Thyroid gland (tissue), 4 donors: ENCODE data around the gene GPATCH11. TPM values are rescaled to one million over a fixed set of nuclear protein-coding genes. Genes with fewer than 3 reads are reported as not detected.

Experiments
- DNase-seq, 2 donors: peaks; one replicate each; pipeline ENCODE4 v3.0.0-alpha.2; 2019
- H3K27ac ChIP-seq, 3 donors: fragments of 200-600 bp; sonication (generic); 1 replicate in 2 of 3; 2 replicates in 1 of 3; pipeline ENCODE4 v1.5.1; 2016 to 2019; ENCODE audit warnings: mild to moderate bottlenecking in 1 of 3, moderate library complexity in 1 of 3
- H3K27me3 ChIP-seq: fragments of 200-600 bp; sonication (generic); one replicate; pipeline ENCODE4 v1.5.1; 2019
- H3K36me3 ChIP-seq, 2 donors: fragments of 200-600 bp; sonication (generic); one replicate each; pipeline ENCODE4 v1.5.1; 2016 to 2019
- H3K4me1 ChIP-seq, 2 donors: fragments of 200-600 bp; sonication (generic); one replicate each; pipeline ENCODE4 v1.5.1; 2017 to 2019
- H3K4me3 ChIP-seq, 3 donors: fragments of 200-600 bp; sonication (generic); replicated peaks in 1 of 3; 1 replicate in 2 of 3; 2 replicates in 1 of 3; pipeline ENCODE4 v1.5.1; 2016; ENCODE audit warnings: mild to moderate bottlenecking in 1 of 3
- H3K9me3 ChIP-seq: fragments of 200-600 bp; sonication (generic); one replicate; pipeline ENCODE4 v1.5.1; 2017
- POLR2A ChIP-seq, 2 donors: fragments of 450-650 bp; IDR thresholded peaks; one replicate each; pipeline ENCODE4 v1.6.1; 2017; ENCODE audit warnings: antibody characterized with exemption in 2 of 2, mild to moderate bottlenecking in 2 of 2, moderate library complexity in 1 of 2
- WGBS, 2 donors: methylation state at CpG; one replicate each; pipeline ENCODE4 v1.1.5; 2017; 5-methylcytosine and 5-hydroxymethylcytosine counted together
- intact Hi-C: fragments of 100-400 bp; cut with DNase I; formaldehyde crosslinking; loops from one replicate; pipeline ENCODE4 v1.15.1; 2023
- total RNA-seq, 4 donors: library from RNA; depleted of rRNA; stranded (reverse); fragments of >200 nt; gene quantifications; one replicate each; pipeline ENCODE4 v1.2.3, GENCODE V29; 2016
- TF ChIP-seq, protein P1 (sequence below), 6 experiments: fragments of 200-600 bp in 3 of 6; fragments of 450-650 bp in 3 of 6; sonication (generic) in 3 of 6; IDR thresholded peaks; one replicate each; pipeline ENCODE4 v1.5.1; 2016 to 2019; ENCODE audit warnings: antibody characterized with exemption in 6 of 6, mild to moderate bottlenecking in 2 of 6, inconsistent platforms in 1 of 6, moderate library complexity in 1 of 6

Gene GPATCH11
- total RNA-seq, 4 donors from 2014 or later: 6.2 to 10.6 (median 8.7) TPM

DNA sequence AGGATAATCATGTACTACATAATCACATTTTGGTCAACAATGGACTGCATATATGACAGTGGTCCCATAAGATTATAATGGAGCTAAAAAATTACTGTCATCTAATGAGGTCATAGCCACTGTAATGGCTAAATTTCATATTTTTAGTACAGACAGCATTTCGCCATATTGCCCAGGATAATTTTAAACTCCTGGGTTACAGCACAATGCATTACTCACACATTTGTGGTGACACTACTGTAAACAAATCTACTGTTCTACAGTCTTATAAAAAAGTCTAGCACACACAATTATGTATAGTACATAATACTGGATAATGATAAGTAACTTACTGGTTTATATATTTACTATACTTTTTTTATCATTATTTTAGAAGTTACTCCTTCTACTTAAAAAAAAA, 59.7 kb downstream of the GPATCH11 start:
- Histone ChIP-seq H3K4me3 (no peak overlapping the region), H3K27ac (no peak overlapping the region), H3K27me3 (no peaks in the 10 kb centered on the region), H3K4me1 (no peaks in the 10 kb centered on the region), H3K9me3 (no peaks in the 10 kb centered on the region), H3K36me3 (peaks cover 33% of the 10 kb centered on the region in 2 donors)
- no peak for DNase-seq
- intact Hi-C loops: no loop called here
- no peak for TF ChIP-seq POLR2A (IDR thresholded peaks at IDR 0.05)
- TF ChIP-seq, protein P1, sequence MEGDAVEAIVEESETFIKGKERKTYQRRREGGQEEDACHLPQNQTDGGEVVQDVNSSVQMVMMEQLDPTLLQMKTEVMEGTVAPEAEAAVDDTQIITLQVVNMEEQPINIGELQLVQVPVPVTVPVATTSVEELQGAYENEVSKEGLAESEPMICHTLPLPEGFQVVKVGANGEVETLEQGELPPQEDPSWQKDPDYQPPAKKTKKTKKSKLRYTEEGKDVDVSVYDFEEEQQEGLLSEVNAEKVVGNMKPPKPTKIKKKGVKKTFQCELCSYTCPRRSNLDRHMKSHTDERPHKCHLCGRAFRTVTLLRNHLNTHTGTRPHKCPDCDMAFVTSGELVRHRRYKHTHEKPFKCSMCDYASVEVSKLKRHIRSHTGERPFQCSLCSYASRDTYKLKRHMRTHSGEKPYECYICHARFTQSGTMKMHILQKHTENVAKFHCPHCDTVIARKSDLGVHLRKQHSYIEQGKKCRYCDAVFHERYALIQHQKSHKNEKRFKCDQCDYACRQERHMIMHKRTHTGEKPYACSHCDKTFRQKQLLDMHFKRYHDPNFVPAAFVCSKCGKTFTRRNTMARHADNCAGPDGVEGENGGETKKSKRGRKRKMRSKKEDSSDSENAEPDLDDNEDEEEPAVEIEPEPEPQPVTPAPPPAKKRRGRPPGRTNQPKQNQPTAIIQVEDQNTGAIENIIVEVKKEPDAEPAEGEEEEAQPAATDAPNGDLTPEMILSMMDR (IDR thresholded peaks at IDR 0.05): no peak
- WGBS, 2 donors: 94 to 98% methylated on average over 1 of the region's 1 CpG

DNA sequence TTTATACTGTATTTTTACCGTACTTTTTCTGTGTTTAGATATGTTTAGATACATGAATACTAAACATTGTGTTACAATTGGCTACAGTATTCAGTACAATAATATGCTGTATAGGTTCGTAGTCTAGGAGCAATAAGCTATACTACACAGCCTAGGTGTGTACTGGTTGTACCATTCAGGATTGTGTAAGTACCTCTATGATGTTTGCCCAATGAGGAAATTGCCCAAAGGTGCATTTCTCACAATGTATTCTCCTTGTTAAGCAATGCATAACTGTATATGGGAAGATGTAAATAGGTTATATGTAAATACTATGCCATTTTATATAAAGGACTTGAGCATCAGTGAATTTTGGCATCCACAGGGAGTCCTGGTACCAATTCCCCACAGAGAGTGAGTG, 61.7 kb downstream of the GPATCH11 start:
- TF ChIP-seq, protein P1 (IDR thresholded peaks at IDR 0.05): no peak
- TF ChIP-seq POLR2A (IDR thresholded peaks at IDR 0.05): no peak
- no peaks in the 10 kb centered on the region for H3K4me1 ChIP-seq
- intact Hi-C loops: no loop called here
- WGBS, 2 donors: 93 to 100% methylated on average over 2 of the region's 2 CpGs
- no peak overlapping the region for H3K4me3 ChIP-seq
- DNase-seq: no peak
- no peaks in the 10 kb centered on the region for H3K9me3 ChIP-seq
- no peak overlapping the region for H3K27ac ChIP-seq
- H3K27me3 ChIP-seq: no peaks in the 10 kb centered on the region
- H3K36me3 ChIP-seq: peaks cover 21 to 31% of the 10 kb centered on the region in 2 donors

DNA sequence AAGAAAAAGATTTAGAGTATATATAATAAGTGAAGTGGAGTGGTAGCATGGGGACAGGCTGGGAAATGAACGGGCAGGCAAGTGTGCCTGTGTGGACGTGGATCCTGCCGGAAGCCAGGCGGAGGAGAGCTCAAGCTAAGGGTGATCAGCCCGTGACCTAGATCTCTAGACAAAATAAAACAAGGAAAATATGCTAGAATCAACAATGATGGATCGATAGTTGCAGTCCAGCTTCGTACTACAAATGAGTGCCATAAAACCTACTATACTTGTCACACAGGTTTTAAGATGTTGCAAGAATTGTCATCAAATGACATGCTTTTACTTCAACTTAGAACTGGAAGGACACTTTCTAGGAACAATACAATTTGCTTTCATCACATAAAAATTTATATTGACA, 64.0 kb downstream of the GPATCH11 start:
- peaks cover 11 to 28% of the 10 kb centered on the region in 2 donors for H3K36me3 ChIP-seq
- H3K9me3 ChIP-seq: no peaks in the 10 kb centered on the region
- TF ChIP-seq, protein P1 (IDR thresholded peaks at IDR 0.05): no peak
- no peak for TF ChIP-seq POLR2A (IDR thresholded peaks at IDR 0.05)
- intact Hi-C loops: no loop called here
- WGBS, 2 donors: 92 to 93% methylated on average over 7 of the region's 7 CpGs
- H3K27me3 ChIP-seq: no peaks in the 10 kb centered on the region
- H3K27ac ChIP-seq: no peak overlapping the region
- no peaks in the 10 kb centered on the region for H3K4me1 ChIP-seq
- no peak overlapping the region for H3K4me3 ChIP-seq
- DNase-seq: no peak

Other genes with a start within 250 kb of the GPATCH11 start
- gene STRN, start 118.0 kb upstream of the GPATCH11 start, total RNA-seq: 10 to 100 TPM; 14.9 to 18.5 (median 16.1) TPM
- gene HEATR5B, start 146 bp upstream of the GPATCH11 start, total RNA-seq: 10 to 100 TPM; 34.3 to 52.7 (median 44.5) TPM
- gene EIF2AK2, start 72.5 kb downstream of the GPATCH11 start, total RNA-seq: 10 to 100 TPM; 28.6 to 41.7 (median 31.0) TPM
- not detected for gene SULT6B1, start 104.2 kb downstream of the GPATCH11 start, total RNA-seq
- 10 to 100 TPM; 21.0 to 34.2 (median 29.3) TPM for gene CEBPZOS, start 112.0 kb downstream of the GPATCH11 start, total RNA-seq
- gene CEBPZ, start 147.1 kb downstream of the GPATCH11 start, total RNA-seq: 10 to 100 TPM; 31.4 to 46.1 (median 34.5) TPM
- gene NDUFAF7, start 147.1 kb downstream of the GPATCH11 start, total RNA-seq: 10 to 100 TPM; 11.5 to 23.1 (median 19.1) TPM
- 10 to 100 TPM; 31.3 to 45.2 (median 42.2) TPM for gene PRKD3, start 240.3 kb downstream of the GPATCH11 start, total RNA-seq